ENCODE data around the gene KMT2C. TPM values are rescaled to one million over a fixed set of nuclear protein-coding genes. Genes with fewer than 3 reads are reported as not detected.

Gene KMT2C
- total RNA-seq, 4 donors from 2014 or later = 77.4 to 174 (median 114) TPM

- peaks cover 9 to 18% of the 10 kb centered on the region in 2 donors for H3K4me1 ChIP-seq
- H3K4me3 ChIP-seq (replicated peaks in 1 of 3) = no peak overlapping the region
- TF ChIP-seq CTCF (IDR thresholded peaks at IDR 0.05) (no peak), POLR2A (IDR thresholded peaks at IDR 0.05) (no peak)
- H3K27me3 ChIP-seq = no peaks in the 10 kb centered on the region
- no peak for DNase-seq
- H3K27ac ChIP-seq = no peak overlapping the region
- H3K36me3 ChIP-seq = no peaks in the 10 kb centered on the region
- H3K9me3 ChIP-seq = no peaks in the 10 kb centered on the region
- WGBS, 2 donors = 68 to 72% methylated on average over 3 of the region's 3 CpGs
- intact Hi-C loops (cut with DNase I) = no loop called here
Measured at GRCh38 chr7:152369518-152369917, 66.3 kb downstream of the KMT2C start.

DNA sequence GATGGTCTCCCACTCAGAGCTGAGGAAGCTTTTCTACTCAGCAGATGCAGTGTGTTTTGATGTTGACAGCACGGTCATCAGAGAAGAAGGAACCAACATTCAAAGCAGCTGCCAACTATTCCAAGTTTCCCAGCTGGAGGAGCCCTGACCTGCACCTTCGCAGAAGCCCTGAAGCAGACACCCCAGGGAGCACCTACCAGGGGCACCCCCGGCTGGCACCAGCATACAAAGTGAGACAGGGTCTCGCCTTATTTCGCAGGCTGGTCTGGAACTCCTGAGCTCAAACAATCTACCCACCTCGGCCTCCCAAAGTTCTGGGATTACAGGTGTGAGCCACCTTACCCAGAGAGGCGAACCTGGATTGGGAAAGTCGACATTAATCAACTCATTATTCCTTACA, 68.6 kb downstream of the KMT2C start:
- Histone ChIP-seq H3K4me3 (replicated peaks in 1 of 3) (no peak overlapping the region), H3K36me3 (no peaks in the 10 kb centered on the region), H3K27ac (no peak overlapping the region), H3K9me3 (no peaks in the 10 kb centered on the region), H3K27me3 (no peaks in the 10 kb centered on the region), H3K4me1 (peaks cover 3 to 36% of the 10 kb centered on the region in 2 donors)
- 91 to 97% methylated on average over 7 to 8 of the region's 8 CpGs for WGBS, 2 donors
- no peak for TF ChIP-seq POLR2A (IDR thresholded peaks at IDR 0.05)
- TF ChIP-seq CTCF (IDR thresholded peaks at IDR 0.05) = no peak
- no peak for DNase-seq
- intact Hi-C loops (cut with DNase I) = no loop called here

DNA sequence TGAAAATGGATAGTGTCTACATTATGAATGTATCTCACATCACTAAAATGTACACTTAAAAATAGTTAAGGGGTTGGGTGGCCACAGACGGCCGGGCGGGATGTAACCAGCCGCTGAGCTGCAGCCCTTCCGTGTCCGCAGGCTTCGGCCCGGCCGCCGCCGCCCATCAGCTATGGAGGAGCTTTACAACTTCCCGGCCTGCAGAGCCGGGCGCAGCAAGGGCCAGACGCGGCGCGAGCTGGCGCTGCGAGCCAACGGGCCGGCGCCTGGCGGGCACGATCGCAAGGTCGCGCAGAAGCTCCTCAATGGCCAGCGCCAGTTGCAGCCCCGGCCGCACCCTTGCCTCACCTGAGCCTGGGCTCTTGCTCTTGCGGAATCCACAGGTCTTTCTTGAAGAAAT, 69.1 kb downstream of the KMT2C start:
- WGBS, 2 donors = 67 to 85% methylated on average over 25 to 26 of the region's 32 CpGs
- peak in 1 of 2 donors; percentile 7 for DNase-seq
- intact Hi-C loops (cut with DNase I) = no loop called here
- H3K27ac ChIP-seq = no peak overlapping the region
- no peak overlapping the region for H3K4me3 ChIP-seq (replicated peaks in 1 of 3)
- no peaks in the 10 kb centered on the region for H3K27me3 ChIP-seq
- TF ChIP-seq POLR2A (IDR thresholded peaks at IDR 0.05) = no peak
- TF ChIP-seq CTCF (IDR thresholded peaks at IDR 0.05) = no peak
- H3K36me3 ChIP-seq = no peaks in the 10 kb centered on the region
- peaks cover 3 to 38% of the 10 kb centered on the region in 2 donors for H3K4me1 ChIP-seq
- no peaks in the 10 kb centered on the region for H3K9me3 ChIP-seq

DNA sequence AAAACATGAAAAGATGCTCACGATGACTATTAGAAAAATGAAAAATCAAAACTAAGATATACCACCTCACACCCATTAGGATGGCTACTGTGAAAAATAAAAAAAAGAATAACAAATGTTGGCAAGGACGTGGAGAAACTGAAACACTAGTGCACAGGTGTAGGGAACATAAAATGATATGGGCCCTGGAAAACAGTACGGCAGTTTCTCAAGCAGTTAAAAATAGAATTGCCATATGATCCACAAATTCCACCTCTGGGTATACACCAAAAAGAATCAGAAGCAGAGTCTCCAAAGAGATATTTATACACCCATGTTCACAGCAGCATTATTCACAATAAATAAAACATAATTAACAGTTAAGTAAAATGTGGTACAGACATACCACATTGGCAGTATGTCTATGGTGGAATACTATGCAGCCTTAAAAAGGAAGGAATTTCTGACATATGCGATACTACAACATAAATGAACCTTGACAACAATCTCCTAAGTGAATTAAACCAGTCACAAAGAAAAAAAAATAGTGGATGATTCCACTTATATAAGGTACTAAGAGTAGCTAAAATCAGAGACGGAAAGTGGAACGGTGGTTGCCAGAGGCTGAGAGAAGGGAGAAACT, 69.7 kb downstream of the KMT2C start:
- H3K36me3 ChIP-seq = no peaks in the 10 kb centered on the region
- intact Hi-C loops (cut with DNase I) = no loop called here
- peaks cover 3 to 38% of the 10 kb centered on the region in 2 donors for H3K4me1 ChIP-seq
- no peak overlapping the region for H3K4me3 ChIP-seq (replicated peaks in 1 of 3)
- H3K27ac ChIP-seq = no peak overlapping the region
- TF ChIP-seq POLR2A (IDR thresholded peaks at IDR 0.05) (no peak), CTCF (IDR thresholded peaks at IDR 0.05) (no peak)
- no peaks in the 10 kb centered on the region for H3K9me3 ChIP-seq
- DNase-seq = no peak
- no peaks in the 10 kb centered on the region for H3K27me3 ChIP-seq
- WGBS, 2 donors = 96 to 97% methylated on average over 6 of the region's 6 CpGs

- peaks cover 5 to 32% of the 10 kb centered on the region in 2 donors for H3K4me1 ChIP-seq
- H3K9me3 ChIP-seq = no peaks in the 10 kb centered on the region
- H3K27ac ChIP-seq = no peak overlapping the region
- TF ChIP-seq CTCF (IDR thresholded peaks at IDR 0.05) (no peak), POLR2A (IDR thresholded peaks at IDR 0.05) (no peak)
- intact Hi-C loops (cut with DNase I) = no loop called here
- H3K4me3 ChIP-seq (replicated peaks in 1 of 3) = no peak overlapping the region
- WGBS, 2 donors = 50 to 53% methylated on average over 1 of the region's 1 CpG
- no peaks in the 10 kb centered on the region for H3K36me3 ChIP-seq
- no peaks in the 10 kb centered on the region for H3K27me3 ChIP-seq
- DNase-seq = no peak
Measured at GRCh38 chr7:152363798-152364197, 72.0 kb downstream of the KMT2C start.

Measured in thyroid gland (tissue), 4 donors.